Panc1 (cell line): ENCODE results near the gene PGS1.

Experiments
- POLR2AphosphoS5 ChIP-seq: IDR thresholded peaks from 2 replicates; pipeline ENCODE4 v1.6.1; 2012; ENCODE audit warnings: mild to moderate bottlenecking, low read depth, low read length, moderate library complexity
- REST ChIP-seq, 2 experiments: IDR thresholded peaks; 2 replicates each; pipeline ENCODE4 v1.6.1; 2011 to 2012; ENCODE audit warnings: low read depth in 2 of 2, control low read depth in 1 of 2, low read length in 1 of 2, mild to moderate bottlenecking in 1 of 2, moderate library complexity in 1 of 2; ENCODE audit not compliant: insufficient read depth in 1 of 2
- SIN3A ChIP-seq: IDR thresholded peaks from 2 replicates; pipeline ENCODE4 v1.6.1; 2012; ENCODE audit warnings: low read depth, mild to moderate bottlenecking, low read length, moderate library complexity, borderline replicate concordance; ENCODE audit not compliant: insufficient read depth

- TF ChIP-seq POLR2AphosphoS5 (no peak), SIN3A (no peak), REST (IDR thresholded peaks at IDR 0.05; ENCODE audit: insufficient read depth in 1 of 2, low read depth in 2 of 2, low read length in 1 of 2) (no peak)
These were observed 53.2 kb downstream of the PGS1 start for GRCh38 chr17:78431692-78431958.
